DOHH2 (cell line): ENCODE measurements around the gene CPXM1.

ENCODE experiments used
- CTCF ChIP-seq: fragments of 200-600 bp; sonication (generic); IDR thresholded peaks from one replicate; pipeline ENCODE4 v1.5.1; 2014; ENCODE audit warnings: antibody characterized with exemption, mild to moderate bottlenecking, low read depth, low read length; ENCODE audit not compliant: poor library complexity, severe bottlenecking
- EZH2phosphoT487 ChIP-seq: fragments of 200-600 bp; sonication (generic); IDR thresholded peaks from 2 replicates; pipeline ENCODE4 v1.6.1; 2017; ENCODE audit warnings: borderline replicate concordance, mild to moderate bottlenecking, antibody characterized with exemption, low read length, moderate library complexity, mixed read lengths

- TF ChIP-seq CTCF, result no peak
- TF ChIP-seq EZH2phosphoT487, result no peak
Observed at GRCh38 chr20:2805689-2806350, 5.4 kb upstream of the CPXM1 start.
